ENCODE results near the gene OR2F2.

Gene OR2F2

DNA sequence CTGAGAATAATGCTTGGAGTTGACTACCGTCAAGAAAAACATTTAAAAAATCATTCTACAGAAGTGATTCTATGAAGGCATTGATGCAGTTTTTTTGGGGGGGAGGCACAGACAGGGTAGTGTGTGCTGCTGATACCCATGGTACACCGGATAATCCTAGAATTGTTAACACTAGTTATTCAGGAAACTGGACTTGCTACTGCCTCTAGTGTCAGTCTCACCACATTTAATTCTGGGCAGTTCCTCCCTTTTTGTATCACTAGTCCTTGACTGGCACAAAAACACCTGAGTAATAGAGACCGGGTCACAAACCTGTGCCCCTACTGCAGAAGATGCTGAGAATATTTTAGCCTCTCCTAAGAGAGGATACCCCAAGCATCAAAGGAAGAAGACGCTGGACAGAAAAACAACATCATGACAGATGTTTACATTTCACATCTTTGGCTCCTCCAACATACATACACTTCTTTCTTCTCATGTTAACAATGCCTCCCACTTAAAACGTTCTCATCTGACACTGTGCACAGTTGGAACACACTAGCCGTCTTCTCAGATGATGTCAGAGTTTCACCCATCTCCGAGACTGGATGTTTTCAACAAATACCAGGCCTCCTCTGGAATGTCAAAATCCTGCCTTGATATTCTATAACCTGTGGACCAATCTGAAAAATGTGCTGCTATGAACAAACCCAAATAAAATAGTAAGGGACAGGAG, 19.9 kb upstream of the OR2F2 start:
- DNase-seq, result no peak

DNA sequence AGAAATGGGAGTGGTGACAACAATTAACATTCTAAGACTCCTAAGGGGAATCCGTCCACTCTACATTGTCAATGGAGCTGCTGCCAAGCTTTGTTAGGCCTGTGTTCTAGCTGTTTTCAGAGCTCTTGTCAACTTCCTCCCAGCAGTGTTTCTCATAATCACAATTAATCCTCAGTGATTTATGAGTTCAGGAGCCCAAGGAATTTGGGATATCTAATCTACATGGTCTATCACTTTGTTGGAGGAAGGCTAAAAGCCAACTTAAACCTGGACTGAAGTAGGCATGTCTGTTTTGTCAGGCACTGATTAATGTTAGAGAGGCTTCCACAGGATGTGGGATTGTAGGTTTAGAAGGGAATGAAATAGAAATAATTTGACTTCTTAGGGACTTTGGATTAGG, 10.2 kb upstream of the OR2F2 start:
- no peak for DNase-seq

- DNase-seq, result no peak
Observed at GRCh38 chr7:143929224-143929920, 5.7 kb upstream of the OR2F2 start.

DNA sequence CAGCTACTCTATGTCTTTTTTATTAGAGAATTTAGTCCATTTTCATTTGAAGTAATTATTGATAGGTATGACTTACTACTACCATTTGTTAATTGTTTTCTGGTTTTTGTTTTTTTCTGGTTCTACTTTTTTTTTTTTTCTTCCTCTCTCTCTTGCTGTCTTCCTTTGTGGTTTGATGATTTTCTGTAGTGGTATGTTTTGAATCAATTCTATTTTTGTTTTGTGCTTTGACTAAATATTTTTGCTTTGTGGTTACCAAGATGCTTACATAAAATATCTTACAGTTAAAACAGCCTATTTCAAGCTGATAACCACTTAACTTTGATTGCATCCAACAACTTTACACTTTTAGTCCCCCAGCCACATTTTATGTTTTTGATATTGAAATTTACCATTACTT, 3.3 kb upstream of the OR2F2 start:
- no peak for DNase-seq

- no peak for DNase-seq
Observed at GRCh38 chr7:143936087-143937009, 1.3 kb downstream of the OR2F2 start.

DNA sequence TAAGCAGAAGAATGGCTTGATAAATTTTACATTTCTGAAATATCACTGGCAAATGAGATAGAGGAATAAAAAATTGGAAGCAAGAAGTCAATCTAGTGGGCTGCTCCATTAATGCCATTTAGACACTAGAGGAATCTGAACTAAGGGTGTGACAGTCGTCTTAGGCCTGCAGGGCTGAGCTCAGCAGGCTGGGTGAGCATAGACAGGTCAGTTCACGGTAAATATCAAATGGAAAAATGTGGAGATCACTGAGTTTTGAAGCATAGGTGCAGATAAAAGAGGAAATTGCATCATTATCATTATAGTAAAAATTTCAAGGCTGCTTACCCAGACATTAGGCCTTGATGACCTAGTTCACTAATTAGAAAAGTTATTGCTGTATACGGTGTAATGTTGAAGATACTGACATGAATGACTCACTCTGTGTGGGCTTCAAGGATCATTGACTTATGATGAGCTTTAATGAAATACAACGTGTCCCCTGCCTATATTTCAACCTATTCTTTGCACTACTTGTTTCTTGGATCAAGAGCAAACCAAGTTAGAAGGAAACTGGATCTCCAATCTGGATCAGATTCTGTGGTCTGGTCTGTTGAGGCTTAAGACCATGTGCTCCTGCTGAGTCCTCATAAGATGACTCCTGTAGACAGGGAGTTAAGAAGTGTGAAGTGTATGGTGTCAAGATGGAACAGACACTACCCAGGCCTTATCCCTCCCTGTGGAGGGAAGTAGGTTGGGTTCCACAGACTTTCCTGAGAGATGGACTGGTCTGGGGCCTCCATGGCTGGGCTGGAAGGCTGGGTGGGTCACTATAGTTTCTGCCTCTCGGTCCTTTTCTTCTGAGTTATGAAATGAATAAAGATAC, 3.6 kb downstream of the OR2F2 start:
- DNase-seq, result no peak

DNA sequence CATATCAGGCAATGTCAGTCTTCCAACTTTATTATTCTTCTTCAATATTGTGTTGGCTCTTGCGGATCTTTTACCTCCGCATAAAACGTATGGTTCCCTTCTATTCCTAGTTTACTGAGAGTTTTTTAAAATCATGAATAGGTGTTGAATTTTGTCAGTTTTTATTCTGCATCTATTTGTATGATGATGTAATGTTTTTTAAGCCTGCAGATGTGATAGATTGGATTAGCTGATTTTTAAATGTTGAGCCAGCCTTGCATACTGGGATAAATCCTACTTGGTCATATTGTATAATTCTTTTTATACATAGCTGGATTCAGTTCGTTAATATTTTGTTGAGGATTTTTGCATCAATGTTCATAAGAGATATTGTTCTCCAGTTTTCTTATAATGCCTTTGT, 10.4 kb downstream of the OR2F2 start:
- DNase-seq, result no peak

- DNase-seq, result no peak
Observed at GRCh38 chr7:143947111-143947510, 12.1 kb downstream of the OR2F2 start.

DNA sequence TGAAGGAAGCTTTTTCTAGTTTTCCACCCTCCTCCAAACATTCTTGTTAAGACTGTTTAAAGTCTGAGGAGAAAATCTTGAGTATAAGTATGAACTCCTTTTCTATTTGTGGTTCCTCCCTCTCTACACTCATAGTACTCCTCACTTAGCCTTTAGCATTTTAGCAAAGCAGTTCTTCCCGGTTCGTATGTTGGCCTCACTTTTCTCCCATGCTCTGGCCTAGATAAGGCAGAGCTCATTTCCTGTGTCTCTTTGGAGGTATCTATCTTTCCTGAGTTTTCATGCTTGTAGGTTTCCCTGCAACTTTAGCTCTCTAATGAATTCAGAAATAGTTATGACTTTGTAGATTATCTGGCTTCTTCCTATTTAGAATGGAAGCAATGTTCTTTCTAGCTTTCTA, 13.7 kb downstream of the OR2F2 start:
- no peak for DNase-seq

- DNase-seq, result no peak
Observed at GRCh38 chr7:143953421-143953820, 18.4 kb downstream of the OR2F2 start.

GRCh38 chr7:143954135-143954534, 19.1 kb downstream of the OR2F2 start:
- DNase-seq, result no peak

DNA sequence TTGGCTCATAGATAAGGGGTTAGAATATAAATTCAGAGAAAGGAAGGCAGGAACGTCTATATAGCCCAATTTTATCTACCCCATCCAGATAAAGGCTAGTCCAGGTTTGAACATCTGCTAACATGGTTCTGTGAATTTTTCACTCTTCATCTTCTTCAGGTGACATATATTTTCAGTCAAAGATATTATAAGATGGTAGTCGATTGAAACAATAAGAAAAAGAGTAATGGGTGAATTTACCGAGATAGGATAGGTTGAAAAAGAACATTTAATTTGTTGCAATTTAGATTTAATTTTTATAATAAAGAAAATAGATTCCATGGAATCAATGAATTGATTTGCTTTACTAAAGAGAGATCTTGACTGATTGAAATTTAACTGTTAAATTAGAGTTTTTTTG, 19.5 kb downstream of the OR2F2 start, which contains the start of gene OR2F1:
Gene OR2F1, plus strand, starts transcription at position 301 of the 400 bp plus-strand sequence. CDS start 5,127 bp downstream, outside the sequence.
- no peak for DNase-seq

GRCh38 chr7:143958781-143959180, 23.7 kb downstream of the OR2F2 start:
- DNase-seq, result no peak

- DNase-seq, result no peak
Observed at GRCh38 chr7:143960813-143961610, 26.0 kb downstream of the OR2F2 start.

- DNase-seq, result no peak
Observed at GRCh38 chr7:143965280-143965679, 30.2 kb downstream of the OR2F2 start.

- no peak for DNase-seq
Observed at GRCh38 chr7:143967398-143967797, 32.4 kb downstream of the OR2F2 start.

- no peak for DNase-seq
Observed at GRCh38 chr7:143973870-143974416, 38.9 kb downstream of the OR2F2 start.

DNA sequence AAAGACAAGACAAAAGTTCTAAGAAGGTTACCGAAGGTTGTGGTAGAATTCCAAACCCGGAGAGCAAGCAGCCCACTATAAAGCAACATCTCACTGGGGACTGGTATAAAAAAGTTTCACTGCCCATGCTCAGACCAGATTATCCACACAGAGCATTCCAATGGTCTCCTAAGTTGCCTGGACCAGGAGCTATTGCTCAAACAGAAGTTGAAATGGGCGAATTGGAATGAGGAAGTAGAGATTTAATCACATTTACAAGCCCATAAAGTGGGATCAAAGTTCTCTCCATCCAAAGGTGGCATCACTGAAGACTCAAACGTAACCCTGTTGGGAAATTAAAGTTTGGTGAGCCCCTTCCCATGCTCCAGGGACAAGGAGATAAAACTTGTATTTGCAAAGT, 39.4 kb downstream of the OR2F2 start:
- DNase-seq, result no peak

- DNase-seq, result no peak
Observed at GRCh38 chr7:143975617-143976016, 40.6 kb downstream of the OR2F2 start.

DNA sequence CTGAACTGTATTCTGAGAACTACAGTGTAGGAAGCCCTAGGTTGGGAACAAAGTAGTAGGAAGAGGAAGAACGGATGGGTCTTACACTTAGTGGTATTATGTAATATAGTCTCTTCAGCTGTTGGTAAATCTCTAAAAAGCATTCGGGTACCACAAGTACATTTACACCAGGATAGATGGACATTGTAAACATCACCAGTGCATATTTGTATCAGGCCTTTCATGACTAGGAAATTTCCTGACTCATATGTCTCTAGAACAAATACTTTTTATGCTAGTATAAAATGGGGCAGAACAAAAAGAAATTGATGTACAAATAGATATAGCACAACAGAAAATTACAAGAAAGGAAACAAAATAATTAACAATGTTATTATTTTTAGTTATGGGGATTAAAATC, 43.6 kb downstream of the OR2F2 start:
- no peak for DNase-seq

DNA sequence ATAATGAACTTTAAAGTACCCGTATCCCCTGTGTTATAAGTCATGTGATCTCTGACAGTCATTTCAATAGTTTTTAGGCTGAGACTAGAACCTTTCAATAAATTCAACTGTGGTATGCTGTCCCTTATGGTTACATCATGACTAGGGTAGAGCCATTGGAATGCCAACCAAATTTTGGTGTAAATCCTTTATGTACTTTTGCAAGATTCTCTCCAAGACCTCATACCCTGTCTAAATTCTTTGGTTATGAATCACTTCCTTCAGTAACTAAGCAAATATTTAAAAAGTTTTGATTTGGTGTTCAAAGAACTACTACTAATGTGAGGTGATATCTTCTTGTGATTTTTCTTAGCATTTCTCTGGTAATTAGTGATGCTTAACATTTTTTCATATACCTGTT, 44.3 kb downstream of the OR2F2 start:
- DNase-seq, result no peak
